Stimulated activated CD8-positive, alpha-beta memory T cell treated with anti-CD3 and anti-CD28 coated beads, Interleukin-15, amount 100 ng/mL, for 1 hour (primary cell): ENCODE results near the gene URB1.
"Not testable (repeated sequence)": the region's sequence is repeated elsewhere in the genome, so short reads cannot be mapped to it uniquely, and the experiment has no call there.

Experiments
- DNase-seq: peaks from one replicate; pipeline ENCODE4 v3.0.0-alpha.2; 2020; ENCODE audit warnings: low read depth

URB1 gene

GRCh38 chr21:32317726-32318125 is 75.1 kb downstream of the URB1 start:
- no peak for DNase-seq

DNA sequence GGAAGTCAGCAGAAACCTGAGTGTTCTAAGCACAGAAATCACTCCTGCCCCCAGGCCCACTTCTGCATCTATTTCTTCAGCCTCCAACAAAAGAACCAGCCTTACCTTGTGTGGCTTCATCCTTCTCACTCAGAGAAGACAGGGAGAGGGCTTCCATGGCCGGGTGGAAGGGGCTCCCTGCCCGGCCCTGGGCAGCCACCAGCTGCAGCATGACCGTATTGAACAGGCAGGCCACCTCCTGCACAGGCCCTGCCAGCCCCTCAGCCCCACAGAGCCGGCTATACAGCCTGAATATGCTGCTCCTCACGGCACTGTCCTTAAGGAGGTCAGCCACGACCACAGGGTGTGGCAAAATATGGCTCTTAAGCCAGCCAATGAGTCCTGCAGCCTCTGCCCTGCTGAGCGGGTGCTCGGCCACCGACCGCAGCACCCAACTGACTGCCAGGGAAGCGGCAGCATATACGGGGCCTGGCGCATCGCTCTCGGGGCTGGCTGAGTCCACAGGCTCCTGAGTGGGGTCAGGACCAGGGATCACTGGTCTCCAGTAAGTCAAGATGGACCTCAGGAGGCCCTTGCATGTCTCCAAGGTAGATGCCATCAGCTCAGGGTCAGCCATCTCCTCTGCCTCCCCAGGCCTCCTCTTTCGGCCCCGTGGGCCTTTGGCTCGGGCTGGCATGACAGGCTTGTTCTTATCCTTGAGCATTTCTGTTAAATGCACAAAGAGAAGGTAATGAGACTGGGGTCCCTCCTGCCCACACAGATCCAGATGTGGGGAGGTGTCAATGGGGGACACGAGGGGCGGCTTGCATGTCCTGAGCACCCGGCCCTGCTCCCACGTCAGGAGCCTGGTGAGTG is 76.2 kb downstream of the URB1 start:
- no peak for DNase-seq

DNA sequence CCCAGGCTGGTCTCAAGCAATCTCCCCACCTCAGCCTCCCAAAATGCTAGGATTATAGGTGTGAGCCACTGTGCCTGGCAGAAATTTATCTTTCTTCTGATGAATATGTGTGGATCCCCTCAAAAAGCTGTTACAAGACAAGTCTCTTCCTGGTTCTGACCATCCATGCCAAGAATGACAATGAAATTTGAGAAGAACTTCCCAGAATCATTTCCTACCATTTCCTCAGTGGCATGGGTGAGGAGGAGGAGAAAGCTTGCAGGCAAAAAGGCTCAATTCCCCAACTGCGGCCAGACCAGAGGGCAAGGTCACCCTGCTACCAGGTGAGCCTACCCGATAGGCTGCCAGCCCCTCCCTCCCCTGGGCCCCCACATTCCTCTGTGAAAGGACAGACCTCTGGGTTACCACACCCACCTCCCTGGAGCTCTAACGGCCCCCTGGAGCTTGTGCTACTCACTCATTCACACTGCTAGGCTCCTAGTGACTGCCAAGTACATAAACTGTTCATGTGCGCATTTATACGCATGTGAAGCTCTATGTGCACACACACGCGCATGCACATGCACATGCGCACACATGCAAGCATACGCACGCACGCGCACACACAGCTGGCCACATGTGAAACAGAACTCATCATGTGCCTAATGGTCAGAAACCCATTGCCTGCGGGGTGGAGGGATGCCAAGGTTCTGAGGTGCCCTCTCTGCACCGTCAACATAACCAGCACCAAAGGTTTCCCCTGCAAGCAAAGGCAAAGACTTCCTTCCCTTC is 77.1 kb downstream of the URB1 start:
- no peak for DNase-seq

- DNase-seq: no peak
Measured at GRCh38 chr21:32314806-32315205, 78.0 kb downstream of the URB1 start.

GRCh38 chr21:32312976-32313375 is 79.8 kb downstream of the URB1 start:
- no peak for DNase-seq

- no peak for DNase-seq
Measured at GRCh38 chr21:32312326-32312725, 80.5 kb downstream of the URB1 start.

- DNase-seq: no peak
Measured at GRCh38 chr21:32311621-32312020, 81.2 kb downstream of the URB1 start.

DNA sequence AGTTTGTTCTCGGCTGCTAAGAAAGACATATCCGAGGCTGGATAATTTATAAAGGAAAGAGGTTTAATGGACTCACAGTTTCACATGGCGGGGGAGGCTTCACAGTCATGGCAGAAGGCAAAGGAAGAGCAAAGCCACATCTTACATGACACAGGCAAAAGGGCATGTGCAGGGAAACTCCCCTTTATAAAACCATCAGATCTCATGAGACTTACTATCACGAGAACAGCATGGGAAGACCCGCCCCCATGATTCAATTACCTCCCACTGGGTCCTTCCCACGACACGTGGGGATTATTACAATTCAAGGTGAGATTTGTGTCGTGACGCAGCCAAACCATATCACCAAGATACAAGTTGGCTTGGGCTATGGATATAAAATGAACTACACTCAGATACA is 81.8 kb downstream of the URB1 start:
- not testable (repeated sequence) for DNase-seq

DNA sequence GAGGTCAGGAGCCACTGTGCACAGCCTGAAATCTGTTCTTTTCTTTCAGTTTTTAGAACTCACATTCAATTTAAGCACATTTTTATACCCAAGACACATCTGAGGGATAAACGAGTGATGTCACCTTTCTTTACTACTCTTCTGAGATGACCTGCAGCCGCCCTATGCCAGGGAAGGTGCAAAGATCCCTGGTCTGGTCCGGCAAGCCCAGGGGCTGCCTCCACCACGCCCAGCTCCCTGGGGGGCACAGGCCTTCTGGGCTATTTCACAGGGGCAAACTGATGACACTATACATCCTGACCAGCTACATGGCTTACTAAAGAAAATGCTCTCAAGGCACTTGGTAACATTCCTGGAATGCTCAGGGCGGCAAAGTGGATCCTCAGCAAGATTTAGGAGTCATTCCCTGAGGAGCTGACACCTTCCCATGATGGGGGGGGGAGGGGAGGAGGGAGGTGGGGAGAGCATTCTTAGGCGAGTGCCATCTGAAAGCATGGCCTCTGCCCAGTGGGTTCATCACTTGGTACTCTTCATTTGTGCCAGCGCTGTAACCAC is 82.8 kb downstream of the URB1 start:
- DNase-seq: no peak

GRCh38 chr21:32308696-32309095 is 84.1 kb downstream of the URB1 start:
- no peak for DNase-seq

DNA sequence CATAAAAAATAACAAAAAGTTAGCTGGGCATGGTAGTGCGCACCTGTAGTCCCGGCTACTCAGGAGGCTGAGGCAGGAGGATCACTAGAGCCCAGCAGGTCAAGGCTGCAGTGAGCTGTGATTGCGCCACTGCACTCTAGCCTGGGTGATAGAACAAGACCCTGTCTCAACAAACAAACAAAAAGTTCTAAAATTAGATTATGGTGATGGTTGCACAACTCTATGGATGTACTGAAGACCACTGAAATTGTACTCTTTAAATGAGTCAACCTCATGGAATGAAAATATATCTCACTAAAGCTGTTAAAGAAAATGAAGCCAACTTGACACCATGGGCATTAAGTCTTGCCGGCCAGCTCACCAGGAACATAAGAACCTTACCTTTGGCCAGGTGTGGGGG is 85.1 kb downstream of the URB1 start:
- no peak for DNase-seq

DNA sequence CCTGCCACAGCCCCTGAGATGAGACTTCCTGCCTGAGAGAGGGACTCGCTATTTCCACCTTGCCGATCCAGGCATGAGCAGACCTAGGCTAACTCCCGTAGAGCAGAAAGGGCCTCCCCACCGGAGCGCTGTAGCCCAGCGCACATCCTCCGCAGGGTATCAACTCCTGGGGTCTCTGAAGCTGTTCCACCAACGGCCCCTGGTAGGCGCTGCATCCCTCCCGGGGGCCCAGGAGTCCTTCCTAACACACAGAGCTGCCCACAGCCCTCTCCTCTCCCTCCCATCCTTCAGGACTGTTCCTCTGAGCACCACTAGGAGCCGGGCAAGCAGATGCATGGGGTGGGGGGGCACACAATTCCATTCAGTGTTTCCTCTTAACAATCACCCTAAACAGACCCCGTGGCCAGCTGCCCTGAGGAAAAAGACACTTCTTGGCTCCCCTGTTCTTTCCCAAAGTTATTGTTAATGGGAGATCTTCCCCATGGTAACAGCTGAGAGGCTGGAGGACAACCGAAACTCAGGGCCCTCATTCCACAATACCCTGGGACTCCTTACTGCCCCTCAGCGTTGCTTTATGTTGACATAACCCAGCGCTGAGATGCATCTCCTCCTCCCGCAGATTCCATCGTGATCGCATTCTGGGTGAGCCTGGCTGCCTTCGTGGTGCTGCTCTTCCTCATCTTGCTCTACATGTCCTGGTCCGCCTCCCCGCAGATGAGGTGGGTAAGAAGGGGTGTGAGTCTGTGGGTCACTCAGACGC is 86.6 kb downstream of the URB1 start:
- no peak for DNase-seq

- no peak for DNase-seq
Measured at GRCh38 chr21:32304998-32305397, 87.8 kb downstream of the URB1 start.

DNA sequence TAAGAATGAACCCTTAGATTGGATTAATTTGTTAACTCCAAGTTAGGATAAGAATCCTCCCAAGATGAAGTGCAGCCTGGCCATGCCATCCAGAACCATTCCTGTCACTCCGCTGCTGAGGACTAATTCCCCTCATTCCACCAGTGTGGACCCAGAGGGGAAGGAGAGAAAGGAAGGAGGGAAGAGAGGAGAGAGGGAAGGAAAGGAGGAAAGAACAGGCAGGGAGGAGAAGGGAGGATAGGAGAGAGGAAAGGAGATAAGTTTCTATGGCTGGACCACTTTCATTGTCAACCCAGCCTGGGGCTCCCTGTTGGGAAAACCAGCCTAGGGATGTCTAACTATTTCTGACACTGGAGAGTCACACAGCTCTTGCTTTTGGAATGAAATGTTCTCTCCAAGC is 89.4 kb downstream of the URB1 start:
- no peak for DNase-seq

GRCh38 chr21:32302560-32302959 is 90.3 kb downstream of the URB1 start:
- no peak for DNase-seq

GRCh38 chr21:32301596-32301995 is 91.2 kb downstream of the URB1 start:
- DNase-seq: no peak

- DNase-seq: no peak
Measured at GRCh38 chr21:32300117-32300681, 92.6 kb downstream of the URB1 start.

GRCh38 chr21:32299695-32300094 is 93.1 kb downstream of the URB1 start:
- no peak for DNase-seq

DNA sequence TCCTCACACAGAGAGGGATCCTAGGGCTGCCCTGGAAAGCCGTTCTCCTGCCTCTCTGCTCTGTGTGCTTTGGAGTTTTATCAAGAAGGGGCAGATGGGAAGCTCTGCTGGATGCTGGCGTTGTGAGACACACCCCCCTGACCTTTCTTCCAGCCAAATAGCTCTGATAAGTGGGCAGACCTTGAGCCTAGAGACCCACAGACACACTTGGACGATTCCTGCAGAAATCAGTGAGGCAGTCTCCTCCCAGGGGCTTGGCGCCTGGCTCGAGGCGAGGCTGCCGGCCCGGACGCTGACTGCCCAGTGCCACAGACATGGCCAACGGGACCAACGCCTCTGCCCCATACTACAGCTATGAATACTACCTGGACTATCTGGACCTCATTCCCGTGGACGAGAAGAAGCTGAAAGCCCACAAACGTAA is 94.1 kb downstream of the URB1 start, which contains the start of gene MRAP:
Gene MRAP, plus strand, starts transcription at position 198 of the 424 bp plus-strand sequence. Its CDS starts 117 bp downstream, at position 315.
- no peak for DNase-seq

DNA sequence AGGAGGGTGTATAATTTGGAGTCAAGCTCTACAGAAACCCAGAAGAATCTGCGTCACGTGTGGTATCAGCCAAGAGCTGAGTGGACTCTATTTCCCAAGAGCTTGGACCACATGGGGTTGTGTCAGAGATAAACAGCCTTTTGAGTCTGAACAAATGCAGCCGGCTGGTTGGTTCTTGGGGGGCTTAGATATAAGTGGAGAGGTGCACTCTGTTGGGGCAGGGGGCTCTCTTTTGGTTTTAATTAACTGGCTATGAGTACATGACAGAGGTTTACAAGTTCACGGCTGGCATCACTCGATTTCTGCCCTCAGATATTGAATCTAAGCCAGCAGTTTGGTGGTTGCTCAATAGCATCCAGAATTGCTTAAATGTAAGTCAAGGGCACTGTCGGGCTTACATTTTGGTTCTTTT is 94.7 kb downstream of the URB1 start:
- DNase-seq: no peak

- DNase-seq: no peak
Measured at GRCh38 chr21:32297449-32297848, 95.4 kb downstream of the URB1 start.

GRCh38 chr21:32285476-32285875 is 107.3 kb downstream of the URB1 start:
- no peak for DNase-seq
